H1 (cell line): ENCODE results near the gene GABRR2. TPM values are rescaled to one million over a fixed set of nuclear protein-coding genes. Genes with fewer than 3 reads are reported as not detected.

Experiments used
- CTCF ChIA-PET: fragments of 300-600 bp; sonication (Branson Sonifier 250); formaldehyde crosslinking; loops from one replicate; lab custom pipeline; 2021; ENCODE audit not compliant: partially characterized antibody; lab: Charles Lee
- POLR2A ChIA-PET: fragments of 300-600 bp; sonication (Branson Sonifier 250); formaldehyde crosslinking; loops from one replicate; lab custom pipeline; 2021; ENCODE audit warnings: inconsistent platforms; ENCODE audit not compliant: partially characterized antibody; lab: Charles Lee
- DNase-seq, 2 experiments: peaks; one replicate each; pipeline versions ENCODE4 v3.0.0 to v3.0.0-alpha.2; 2010 to 2022; ENCODE audit warnings: low spot score in 2 of 2, low read depth in 1 of 2, mixed read lengths in 1 of 2
- FAIRE-seq: peaks from 2 replicates; lab custom pipeline; 2011; peaks lifted over from hg19 to GRCh38; lab: Jason Lieb, UNC
- H2AFZ ChIP-seq: 2 replicates; pipeline ENCODE4 v1.8.1; 2012; ENCODE audit warnings: low read length, inconsistent platforms
- H2AK5ac ChIP-seq: 2 replicates; pipeline ENCODE4 v1.6.1; 2013; ENCODE audit warnings: low read depth, low read length
- H2BK120ac ChIP-seq: replicated peaks from 2 replicates; pipeline ENCODE3; 2013; ENCODE audit warnings: low read depth, low read length, inconsistent platforms
- H2BK12ac ChIP-seq: 2 replicates; pipeline ENCODE4 v1.6.1; 2013; ENCODE audit warnings: low read depth, low read length
- H2BK15ac ChIP-seq: 2 replicates; pipeline ENCODE4 v1.6.1; 2013; ENCODE audit warnings: low read length
- H2BK20ac ChIP-seq: 2 replicates; pipeline ENCODE4 v1.6.1; 2013; ENCODE audit warnings: low read length
- H2BK5ac ChIP-seq: 2 replicates; pipeline ENCODE4 v1.6.1; 2013; ENCODE audit warnings: low read depth, low read length
- H3K14ac ChIP-seq: 2 replicates; pipeline ENCODE4 v1.6.1; 2013; ENCODE audit warnings: inconsistent platforms; ENCODE audit not compliant: insufficient read length
- H3K18ac ChIP-seq: 2 replicates; pipeline ENCODE4 v1.6.1; 2013; ENCODE audit warnings: low read length; ENCODE audit errors: extremely low read depth
- H3K23ac ChIP-seq: 2 replicates; pipeline ENCODE4 v1.6.1; 2013; ENCODE audit warnings: inconsistent platforms; ENCODE audit not compliant: insufficient read length
- H3K23me2 ChIP-seq: 2 replicates; pipeline ENCODE4 v1.6.1; 2013; ENCODE audit warnings: low read depth, low read length
- H3K27ac ChIP-seq: 2 replicates; pipeline ENCODE4 v1.6.1; 2011; ENCODE audit warnings: low read depth, low read length, inconsistent platforms
- H3K27me3 ChIP-seq, 4 experiments: replicated peaks in 1 of 4; 1 replicate in 1 of 4; 2 replicates in 3 of 4; pipeline versions ENCODE4 v1.6.1 to v1.8.1; 2011 to 2013; ENCODE audit warnings: low read length in 3 of 4, mild to moderate bottlenecking in 3 of 4, inconsistent platforms in 2 of 4, mixed read lengths in 2 of 4, moderate library complexity in 1 of 4; ENCODE audit not compliant: control insufficient read depth in 3 of 4, insufficient read depth in 3 of 4; ENCODE audit errors: extremely low read depth in 1 of 4
- H3K36me3 ChIP-seq, 4 experiments: 2 replicates each; pipeline versions ENCODE4 v1.6.1 to v1.8.1; 2011 to 2013; ENCODE audit warnings: mild to moderate bottlenecking in 4 of 4, low read length in 3 of 4, moderate library complexity in 2 of 4, control low read depth in 1 of 4, inconsistent platforms in 1 of 4; ENCODE audit not compliant: insufficient read depth in 4 of 4, control insufficient read depth in 2 of 4
- H3K4ac ChIP-seq: replicated peaks from 2 replicates; pipeline ENCODE3; 2013; ENCODE audit warnings: low read length, low read depth, mixed read lengths, inconsistent platforms; ENCODE audit not compliant: insufficient read length
- H3K4me1 ChIP-seq, 4 experiments: replicated peaks in 1 of 4; 1 replicate in 1 of 4; 2 replicates in 3 of 4; pipeline versions ENCODE4 v1.6.1 to v1.8.1; 2011 to 2013; ENCODE audit warnings: low read length in 3 of 4, inconsistent platforms in 2 of 4, mixed read lengths in 1 of 4; ENCODE audit not compliant: insufficient read depth in 4 of 4, control insufficient read depth in 3 of 4
- H3K4me2 ChIP-seq, 2 experiments: 2 replicates each; pipeline versions ENCODE4 v1.6.1 to v1.8.1; 2011 to 2013; ENCODE audit warnings: low read depth in 2 of 2, low read length in 2 of 2, control low read depth in 1 of 2, inconsistent platforms in 1 of 2, mild to moderate bottlenecking in 1 of 2; ENCODE audit not compliant: insufficient read depth in 1 of 2
- H3K4me3 ChIP-seq, 4 experiments: fragments of 200-600, 300-600 bp in 1 of 4; sonication (generic), shearing (Covaris generic), sonication (Bioruptor Twin) in 1 of 4; 2 replicates each; pipeline versions ENCODE4 v1.5.1 to v1.8.1; 2011 to 2016; ENCODE audit warnings: low read length in 4 of 4, low read depth in 3 of 4, control low read depth in 2 of 4, inconsistent platforms in 2 of 4, mild to moderate bottlenecking in 2 of 4, mixed read lengths in 1 of 4, moderate library complexity in 1 of 4; ENCODE audit not compliant: insufficient read depth in 2 of 4; ENCODE audit errors: extremely low read depth in 1 of 4
- H3K56ac ChIP-seq: replicated peaks from 2 replicates; pipeline ENCODE3; 2013; ENCODE audit warnings: low read depth, mild to moderate bottlenecking, mixed read lengths, low read length, inconsistent platforms; ENCODE audit not compliant: insufficient read length
- H3K79me1 ChIP-seq: 2 replicates; pipeline ENCODE4 v1.6.1; 2013; ENCODE audit warnings: low read depth, low read length, control low read depth
- H3K79me2 ChIP-seq, 2 experiments: 2 replicates each; pipeline versions ENCODE4 v1.6.1 to v1.8.1; 2012 to 2013; ENCODE audit warnings: low read length in 2 of 2, mild to moderate bottlenecking in 2 of 2, inconsistent platforms in 1 of 2; ENCODE audit not compliant: insufficient read depth in 2 of 2, control insufficient read depth in 1 of 2
- H3K9ac ChIP-seq, 4 experiments: replicated peaks in 1 of 4; 1 replicate in 1 of 4; 2 replicates in 3 of 4; pipeline versions ENCODE4 v1.6.1 to v1.8.1; 2011 to 2013; ENCODE audit warnings: low read depth in 3 of 4, low read length in 3 of 4, control low read depth in 2 of 4, mild to moderate bottlenecking in 2 of 4, moderate library complexity in 2 of 4, inconsistent platforms in 1 of 4; ENCODE audit errors: extremely low read depth in 1 of 4
- H3K9me3 ChIP-seq, 2 experiments: 2 replicates each; pipeline versions ENCODE4 v1.6.1 to v1.8.1; 2012 to 2013; ENCODE audit warnings: mild to moderate bottlenecking in 2 of 2, moderate library complexity in 2 of 2, control low read depth in 1 of 2, inconsistent platforms in 1 of 2, low read depth in 1 of 2, low read length in 1 of 2, mixed read lengths in 1 of 2; ENCODE audit not compliant: insufficient read depth in 2 of 2
- H4K20me1 ChIP-seq, 2 experiments: replicated peaks in 1 of 2; 2 replicates each; pipeline versions ENCODE3 to v1.8.1; 2011 to 2013; ENCODE audit warnings: inconsistent platforms in 2 of 2, low read length in 2 of 2, mild to moderate bottlenecking in 1 of 2; ENCODE audit not compliant: insufficient read depth in 2 of 2, control insufficient read depth in 1 of 2
- H4K5ac ChIP-seq: 2 replicates; pipeline ENCODE4 v1.6.1; 2013; ENCODE audit warnings: low read length, low read depth, mixed read lengths, inconsistent platforms; ENCODE audit not compliant: insufficient read length
- H4K8ac ChIP-seq: 2 replicates; pipeline ENCODE4 v1.8.0; 2013; ENCODE audit warnings: mild to moderate bottlenecking, moderate library complexity, low read length, inconsistent platforms; ENCODE audit not compliant: insufficient read depth; ENCODE audit errors: extremely low read depth
- H4K91ac ChIP-seq: replicated peaks from 2 replicates; pipeline ENCODE3; 2013; ENCODE audit warnings: low read length, mixed read lengths, inconsistent platforms; ENCODE audit not compliant: insufficient read length
- RXRA ChIP-seq: IDR thresholded peaks from 2 replicates; pipeline ENCODE4 v1.6.1; 2011; ENCODE audit warnings: low read depth, mild to moderate bottlenecking, low read length, moderate library complexity; ENCODE audit not compliant: insufficient read depth
- WGBS, 2 experiments: shearing (Covaris generic) in 1 of 2; methylation state at CpG; one replicate each; pipeline versions ENCODE4 v1.1.6 to v1.1.7; 2013 to 2015; ENCODE audit warnings: low lambda C conversion rate in 2 of 2, mixed read lengths in 2 of 2, inconsistent platforms in 1 of 2, low coverage in 1 of 2, missing lambda C conversion rate in 1 of 2; ENCODE audit not compliant: insufficient replicate concordance in 2 of 2, insufficient coverage in 1 of 2, insufficient read length in 1 of 2; ENCODE audit errors: extremely low coverage in 1 of 2, missing lambda C conversion rate in 1 of 2; 5-methylcytosine and 5-hydroxymethylcytosine counted together
- polyA plus RNA-seq, 7 experiments: library from polyadenylated mRNA; depleted of rRNA in 3 of 7; stranded (reverse) in 5 of 7; unstranded in 2 of 7; fragments of >200 nt in 5 of 7; fragments of 200-250 nt in 2 of 7; gene quantifications; 1 replicate in 5 of 7; 2 replicates in 1 of 7; 4 replicates in 1 of 7; pipeline versions ENCODE4 v1.2.1 to v1.2.3, GENCODE V29; 2011 to 2013; ENCODE audit warnings: missing spikeins in 2 of 7, mixed read lengths in 2 of 7
- total RNA-seq: library from RNA; stranded (reverse); fragmentation: NEBNext Ultra II Directional; extraction: Animal tissue kit (Norgen Biotek cat#: 25700); gene quantifications from 2 replicates; pipeline ENCODE4 v1.2.1, GENCODE V29; 2021

The GABRR2 gene
- total and polyA plus RNA-seq, 2 of the 8 experiments (the other 6 are each of a cell fraction or from before 2014, with no cell fraction given), result not detected

DNA sequence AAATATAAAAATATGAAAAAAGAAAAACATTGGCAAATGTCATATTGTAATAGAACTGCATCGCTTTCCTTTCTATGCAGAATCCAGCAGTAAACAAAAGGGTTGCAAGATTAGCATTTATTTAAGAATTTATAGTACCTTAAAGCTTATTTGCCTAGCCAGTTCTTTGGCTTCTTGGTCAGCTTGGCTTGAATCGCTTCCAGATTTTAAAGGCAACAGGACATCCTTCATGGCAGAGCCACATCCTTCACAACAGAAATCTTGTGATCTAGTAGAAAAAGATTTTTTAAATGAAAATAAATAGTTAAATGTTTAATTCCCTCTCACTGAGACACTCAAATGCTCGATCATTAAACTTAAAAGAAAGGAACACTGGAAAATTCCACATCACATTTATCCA, 20.1 kb upstream of the GABRR2 start:
- H3K27ac ChIP-seq, result no peak overlapping the region

More for the DNA sequence above, 20.1 kb upstream of the GABRR2 start:
- Histone ChIP-seq H3K56ac (no peak overlapping the region), H4K8ac (no peak overlapping the region), H2BK15ac (no peak overlapping the region), H3K14ac (no peak overlapping the region), H3K27me3 (no peaks in the 10 kb centered on the region), H3K79me1 (no peaks in the 10 kb centered on the region), H3K4ac (no peak overlapping the region), H3K23me2 (no peaks in the 10 kb centered on the region), H3K18ac (no peak overlapping the region), H2BK20ac (no peak overlapping the region), H3K36me3 (no peaks in the 10 kb centered on the region; a peak in 1 of 8 replicates), H2BK12ac (no peak overlapping the region), H3K79me2 (no peaks in the 10 kb centered on the region), H2AK5ac (no peak overlapping the region), H4K20me1 (no peaks in the 10 kb centered on the region), H3K4me3 (no peak overlapping the region), H4K91ac (no peak overlapping the region), H3K4me1 (no peaks in the 10 kb centered on the region), H3K4me2 (no peak overlapping the region), H3K9ac (no peak overlapping the region), H2BK5ac (no peak overlapping the region), H3K9me3 (no peaks in the 10 kb centered on the region), H2AFZ (no peak overlapping the region), H2BK120ac (no peak overlapping the region), H3K23ac (no peak overlapping the region), H4K5ac (no peak overlapping the region)
- no peak for FAIRE-seq
- no peak for TF ChIP-seq RXRA
- 89% methylated on average over 3 of the region's 3 CpGs; no CpG with 5 or more reads in 1 of the 2 experiments for WGBS, 2 experiments
- CTCF ChIA-PET, result interaction anchor here (1.7 to 2.5 kb wide), 4 partner anchors 9 to 37 kb away, joined by 4 to 11 read pairs (median 7); no protein-coding TSS in a partner anchor
- no peak for DNase-seq
- POLR2A ChIA-PET, result no interaction called here
